ENCODE measurements around the gene REX1BD. TPM values are rescaled to one million over a fixed set of nuclear protein-coding genes. Genes with fewer than 3 reads are reported as not detected.
"Not testable (repeated sequence)": the region's sequence is repeated elsewhere in the genome, so short reads cannot be mapped to it uniquely, and the experiment has no call there.

The REX1BD gene
- total RNA-seq, 1 donor from 2014 or later = 76.6 TPM

GRCh38 chr19:18594824-18595373 lies 6.3 kb downstream of the REX1BD start:
- DNase-seq = no peak
- Histone ChIP-seq H3K4me3 (peak overlapping the region; percentile 60), H3K27ac (replicated peaks) (no peak overlapping the region), H3K36me3 (peaks cover 12% of the 10 kb centered on the region), H3K9me3 (replicated peaks) (no peaks in the 10 kb centered on the region), H3K27me3 (ENCODE audit: low read depth) (peaks cover 47% of the 10 kb centered on the region), H3K4me1 (peaks cover 39% of the 10 kb centered on the region)
- TF ChIP-seq CTCF (IDR thresholded peaks at IDR 0.05; ENCODE audit: borderline replicate concordance) = no peak
- intact Hi-C loops (cut with micrococcal nuclease) = loop anchor here (5.0 kb wide), 1 partner anchor 77 kb away; no protein-coding TSS in a partner anchor

GRCh38 chr19:18595475-18595874 lies 6.9 kb downstream of the REX1BD start:
- Histone ChIP-seq H3K27ac (replicated peaks) (no peak overlapping the region), H3K36me3 (peaks cover 11% of the 10 kb centered on the region), H3K27me3 (ENCODE audit: low read depth) (peaks cover 51% of the 10 kb centered on the region), H3K9me3 (replicated peaks) (no peaks in the 10 kb centered on the region), H3K4me3 (no peak overlapping the region), H3K4me1 (peaks cover 33% of the 10 kb centered on the region)
- no peak for TF ChIP-seq CTCF (IDR thresholded peaks at IDR 0.05; ENCODE audit: borderline replicate concordance)
- intact Hi-C loops (cut with micrococcal nuclease) = no loop called here
- DNase-seq = no peak

- peaks cover 30% of the 10 kb centered on the region for H3K4me1 ChIP-seq
- H3K9me3 ChIP-seq (replicated peaks) = no peaks in the 10 kb centered on the region
- no peak for TF ChIP-seq CTCF (IDR thresholded peaks at IDR 0.05; ENCODE audit: borderline replicate concordance)
- peak overlapping the region; percentile 17 for H3K4me3 ChIP-seq
- peaks cover 64% of the 10 kb centered on the region for H3K27me3 ChIP-seq (ENCODE audit: low read depth)
- no peaks in the 10 kb centered on the region for H3K36me3 ChIP-seq
- no peak overlapping the region for H3K27ac ChIP-seq (replicated peaks)
- intact Hi-C loops (cut with micrococcal nuclease) = no loop called here
- DNase-seq = peak; percentile 53
Measured at GRCh38 chr19:18596752-18597157, 8.2 kb downstream of the REX1BD start.

- H3K27ac ChIP-seq (replicated peaks) = no peak overlapping the region
- DNase-seq = no peak
- H3K4me1 ChIP-seq = peaks cover 30% of the 10 kb centered on the region
- H3K36me3 ChIP-seq = no peaks in the 10 kb centered on the region
- peaks cover 77% of the 10 kb centered on the region for H3K27me3 ChIP-seq (ENCODE audit: low read depth)
- TF ChIP-seq CTCF (IDR thresholded peaks at IDR 0.05; ENCODE audit: borderline replicate concordance) = no peak
- no peak overlapping the region for H3K4me3 ChIP-seq
- intact Hi-C loops (cut with micrococcal nuclease) = no loop called here
- H3K9me3 ChIP-seq (replicated peaks) = no peaks in the 10 kb centered on the region
Measured at GRCh38 chr19:18597809-18598660, 9.4 kb downstream of the REX1BD start.

DNA sequence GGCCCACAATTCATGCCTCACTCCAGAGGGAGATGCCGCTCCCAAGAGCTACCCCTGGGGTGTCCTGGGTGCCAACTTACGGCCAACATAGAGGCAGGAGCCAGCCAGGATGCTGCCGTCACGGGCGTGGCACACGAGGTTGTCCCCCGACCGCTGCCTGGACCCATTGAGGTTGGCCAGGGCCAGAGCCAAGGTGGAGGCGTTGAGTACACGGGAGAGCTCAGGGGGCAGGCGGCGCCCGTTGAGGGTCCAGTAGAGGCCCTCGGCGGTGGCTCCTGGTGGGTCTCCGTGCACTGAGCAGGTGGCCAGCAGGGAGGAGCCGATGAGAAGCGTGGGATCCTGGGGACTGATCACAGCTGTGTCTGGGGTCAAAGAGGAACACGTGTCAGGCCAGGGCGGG lies 10.9 kb downstream of the REX1BD start:
- H3K36me3 ChIP-seq = no peaks in the 10 kb centered on the region
- no peak overlapping the region for H3K27ac ChIP-seq (replicated peaks)
- DNase-seq = no peak
- TF ChIP-seq CTCF (IDR thresholded peaks at IDR 0.05; ENCODE audit: borderline replicate concordance) = no peak
- H3K27me3 ChIP-seq (ENCODE audit: low read depth) = peaks cover 92% of the 10 kb centered on the region
- H3K9me3 ChIP-seq (replicated peaks) = no peaks in the 10 kb centered on the region
- H3K4me3 ChIP-seq = no peak overlapping the region
- H3K4me1 ChIP-seq = peaks cover 34% of the 10 kb centered on the region
- intact Hi-C loops (cut with micrococcal nuclease) = no loop called here

DNA sequence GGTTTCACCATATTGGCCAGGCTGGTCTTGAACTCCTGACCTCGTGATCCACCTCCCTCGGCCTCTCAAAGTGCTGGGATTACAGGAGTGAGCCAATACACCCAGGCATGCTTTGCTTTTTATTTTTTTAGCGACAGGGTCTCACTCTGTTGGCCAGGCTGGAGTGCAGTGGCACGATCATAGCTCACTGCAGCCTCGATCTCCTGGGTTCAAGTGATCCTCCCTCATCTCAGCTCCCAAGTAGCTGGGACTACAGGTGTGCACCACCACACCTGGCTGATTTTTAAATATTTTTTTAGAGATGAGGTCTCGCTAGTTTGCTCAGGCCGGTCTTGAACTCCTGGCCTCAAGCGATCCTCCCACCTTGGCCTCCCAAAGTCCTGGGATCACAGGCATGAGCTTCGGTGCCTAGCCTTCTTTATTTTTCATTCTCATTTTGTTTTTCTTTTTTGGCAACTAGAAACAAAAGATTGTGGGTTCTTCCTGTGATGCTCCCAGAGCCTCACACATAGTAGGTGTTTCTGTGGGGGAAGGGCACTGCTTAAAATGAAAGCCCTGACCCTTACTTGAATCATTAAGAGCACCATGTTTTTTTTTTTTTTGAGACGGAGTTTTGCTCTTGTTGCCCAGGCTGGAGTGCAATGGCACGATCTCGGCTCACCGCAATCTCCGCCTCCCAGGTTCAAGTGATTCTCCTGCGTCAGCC lies 12.2 kb downstream of the REX1BD start:
- intact Hi-C loops (cut with micrococcal nuclease); H3K9me3 ChIP-seq (replicated peaks); DNase-seq; H3K36me3 ChIP-seq; H3K27ac ChIP-seq (replicated peaks); H3K4me3 ChIP-seq: not testable (repeated sequence)
- Histone ChIP-seq H3K4me1 (peaks cover 31% of the 10 kb centered on the region), H3K27me3 (ENCODE audit: low read depth) (peaks cover 97% of the 10 kb centered on the region)

Data from left ventricle myocardium inferior (tissue), 1 donor.